IgD-negative memory B cell (primary cell): Measurements from ENCODE around the gene STPG3. TPM values are rescaled to one million over a fixed set of nuclear protein-coding genes. Genes with fewer than 3 reads are reported as not detected.

Experiments used
- H3K27ac Mint-ChIP-seq, 3 donors: one replicate each; pipeline ENCODE4 v1.8.0; 2020 to 2022; ENCODE audit warnings: mild to moderate bottlenecking in 3 of 3, mixed read lengths in 3 of 3, moderate library complexity in 1 of 3
- H3K27me3 Mint-ChIP-seq: one replicate; pipeline ENCODE4 v1.8.0; 2021; ENCODE audit warnings: mixed read lengths
- H3K36me3 Mint-ChIP-seq: one replicate; pipeline ENCODE4 v1.8.0; 2020; ENCODE audit warnings: mild to moderate bottlenecking, mixed read lengths
- H3K4me1 Mint-ChIP-seq, 3 donors: one replicate each; pipeline ENCODE4 v1.8.0; 2020 to 2022; ENCODE audit warnings: mixed read lengths in 3 of 3, mild to moderate bottlenecking in 1 of 3
- H3K4me3 Mint-ChIP-seq, 4 donors: one replicate each; pipeline ENCODE4 v1.8.0; 2020 to 2022; ENCODE audit warnings: mild to moderate bottlenecking in 4 of 4, mixed read lengths in 4 of 4, moderate library complexity in 3 of 4
- H3K9me3 Mint-ChIP-seq, 3 donors: one replicate each; pipeline ENCODE4 v1.8.0; 2020 to 2021; ENCODE audit warnings: mixed read lengths in 3 of 3, mild to moderate bottlenecking in 1 of 3
- polyA plus RNA-seq: library from polyadenylated mRNA; unstranded; fragments of 300-500 nt; fragmentation: Illumina TruSeq; gene quantifications from one replicate; pipeline ENCODE4 v1.2.3, GENCODE V29; 2021

STPG3 gene
- polyA plus RNA-seq, 1 donor from 2014 or later = not detected

DNA sequence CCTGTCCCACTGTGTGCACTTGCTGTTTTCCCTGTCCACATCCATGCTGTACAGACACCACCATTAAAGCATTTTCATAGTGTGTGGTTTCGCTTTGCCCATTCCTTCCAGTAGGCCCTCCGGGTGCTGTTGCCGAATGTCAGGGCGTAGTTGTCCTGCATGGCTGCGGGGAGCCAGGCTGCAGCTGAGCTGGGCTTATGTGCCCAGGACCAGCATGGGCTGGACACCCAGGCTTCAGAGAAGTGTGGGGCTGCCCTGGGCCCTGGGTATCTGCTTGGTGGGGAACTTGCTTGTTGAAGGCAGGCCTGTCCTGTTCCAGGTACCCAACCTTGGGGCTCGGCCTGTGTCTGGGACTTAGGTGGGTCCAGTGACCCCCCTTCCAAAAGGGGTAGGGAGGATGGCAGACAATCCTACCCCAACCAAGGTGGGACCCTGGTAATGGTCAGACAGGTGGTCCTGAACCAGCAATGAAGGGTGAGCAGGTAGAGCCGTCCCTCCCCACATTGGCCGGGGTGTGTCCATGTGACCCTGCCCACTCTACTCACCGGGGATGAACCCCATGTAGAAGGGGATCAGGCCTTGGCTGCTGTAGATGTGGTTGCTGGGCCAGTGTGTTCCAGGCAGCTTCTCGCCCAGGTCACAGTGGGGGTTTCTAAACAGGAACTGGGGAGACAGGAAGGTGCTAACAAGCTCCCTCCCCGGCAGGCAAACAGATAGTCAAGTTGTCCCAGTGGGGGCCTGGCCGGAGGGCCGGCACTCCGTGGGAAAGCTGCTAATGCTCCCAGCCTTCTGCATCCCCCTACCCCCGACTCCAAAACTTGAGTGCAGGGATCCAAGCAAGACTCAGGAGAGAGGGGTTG lies 7.2 kb upstream of the STPG3 start:
- Mint-ChIP-seq H3K9me3 (no peaks in the 10 kb centered on the region), H3K27ac (peak overlapping the region in 1 of 3 donors; percentile 82), H3K4me3 (peak overlapping the region in 2 of 4 donors; percentile 60 to 82)

DNA sequence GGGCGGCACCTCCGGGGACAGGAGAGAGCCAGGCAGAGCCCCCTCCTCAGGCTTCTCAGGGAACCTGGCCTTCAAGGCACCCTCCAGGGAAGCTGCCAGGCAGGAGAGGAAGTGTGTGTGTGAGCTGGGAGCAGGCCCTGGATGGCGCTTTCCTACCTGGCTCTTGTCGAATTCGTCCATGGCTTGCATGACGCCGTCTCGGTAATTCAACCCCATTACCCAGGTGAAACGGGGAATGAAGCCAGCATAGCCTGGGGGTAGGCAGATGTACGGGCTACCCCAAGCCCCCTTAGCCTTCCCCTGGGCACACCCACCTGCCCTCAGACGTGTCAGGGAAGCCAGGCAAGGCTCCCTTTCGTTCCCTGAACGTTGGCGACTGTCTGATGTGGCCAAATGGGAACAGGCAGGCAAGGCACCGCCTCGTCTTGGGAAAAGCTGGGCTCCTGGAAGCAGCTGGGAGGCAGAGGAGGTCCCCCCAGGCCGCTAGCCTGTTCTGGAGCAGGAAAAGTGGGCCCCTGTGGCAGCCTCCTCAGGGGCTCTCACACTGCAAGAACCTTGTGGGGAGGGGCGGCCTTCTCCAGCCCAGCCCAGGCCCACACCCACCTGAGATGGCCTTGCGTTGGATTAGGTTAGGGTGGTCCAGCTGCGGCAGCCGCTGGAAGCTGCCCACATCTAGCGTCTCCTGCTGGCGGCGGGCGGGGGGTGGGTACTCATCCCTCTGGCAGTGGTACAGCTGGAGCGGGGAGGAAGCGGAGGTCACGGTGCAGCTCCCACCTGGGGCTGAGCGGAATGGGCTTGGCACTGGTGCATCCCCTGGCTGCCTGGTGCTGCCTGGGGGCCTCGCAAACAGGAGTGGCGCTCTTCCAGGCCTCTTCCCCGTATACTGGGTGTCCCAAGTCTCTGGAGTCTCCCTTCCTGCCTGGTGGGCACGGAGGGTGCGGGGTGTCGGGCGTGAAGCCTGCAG lies 6.3 kb upstream of the STPG3 start:
- H3K9me3 Mint-ChIP-seq = no peaks in the 10 kb centered on the region
- peak overlapping the region in 1 of 4 donors; percentile 82 for H3K4me3 Mint-ChIP-seq
- H3K36me3 Mint-ChIP-seq = no peaks in the 10 kb centered on the region

More for the DNA sequence above, 7.2 kb upstream of the STPG3 start:
- peaks cover 8 to 13% (median 11%) of the 10 kb centered on the region in 3 donors for H3K4me1 Mint-ChIP-seq
- no peaks in the 10 kb centered on the region for H3K36me3 Mint-ChIP-seq
- H3K27me3 Mint-ChIP-seq = no peaks in the 10 kb centered on the region

DNA sequence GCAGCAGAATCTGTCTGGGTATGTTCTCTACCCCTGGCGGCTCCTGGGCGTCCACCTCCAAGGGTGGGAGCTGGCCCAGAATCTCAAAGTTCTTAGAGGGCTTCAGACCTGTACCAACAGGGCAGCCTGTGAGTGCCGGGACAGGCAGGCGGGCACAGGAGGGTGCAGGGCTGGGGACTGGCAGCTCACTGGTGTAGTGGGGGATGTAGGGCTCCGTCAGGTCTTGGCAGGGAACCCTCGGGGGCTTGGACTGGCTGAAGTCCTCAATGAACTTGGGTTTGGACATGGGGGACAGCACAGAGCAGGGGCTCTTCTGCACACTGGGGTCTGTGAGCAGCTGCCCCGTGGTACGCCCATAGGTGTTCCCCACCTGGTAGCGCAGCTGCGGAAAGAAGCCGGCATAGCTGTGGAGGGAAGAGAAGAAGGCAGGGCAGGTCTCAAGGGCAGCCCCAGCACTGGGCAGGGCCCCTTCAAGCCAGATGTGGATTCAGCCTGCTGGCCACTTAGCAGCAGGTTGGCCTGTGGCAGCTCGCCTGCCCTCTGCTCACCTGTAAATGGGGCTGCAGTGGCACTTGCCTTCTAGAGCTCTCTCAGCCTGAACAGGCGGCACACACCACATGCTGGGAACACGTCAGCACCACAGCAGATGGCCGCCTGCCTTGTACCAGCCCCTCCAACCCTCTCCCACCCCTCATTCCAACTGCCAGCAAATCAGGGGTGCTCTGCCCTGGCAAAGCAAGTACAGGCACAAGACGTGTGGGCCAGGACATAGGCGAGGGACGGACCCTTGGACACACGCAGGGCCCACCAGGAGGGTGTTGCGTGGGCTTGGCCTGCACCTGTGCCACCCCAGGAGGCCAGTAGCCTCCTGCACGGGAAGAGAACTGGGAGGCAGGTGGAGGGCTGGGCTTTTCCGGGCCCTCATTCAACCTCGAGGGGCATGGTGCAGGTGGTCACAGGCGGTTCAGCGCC lies 5.3 kb upstream of the STPG3 start:
- H3K4me3 Mint-ChIP-seq = peak overlapping the region in 1 of 4 donors; percentile 59
- no peaks in the 10 kb centered on the region for H3K9me3 Mint-ChIP-seq
- no peaks in the 10 kb centered on the region for H3K27me3 Mint-ChIP-seq
- H3K27ac Mint-ChIP-seq = peak overlapping the region in 1 of 3 donors; percentile 67
- H3K36me3 Mint-ChIP-seq = no peaks in the 10 kb centered on the region
- H3K4me1 Mint-ChIP-seq = peaks cover 6 to 11% (median 8%) of the 10 kb centered on the region in 3 donors

More for the DNA sequence above, 6.3 kb upstream of the STPG3 start:
- peak overlapping the region in 1 of 3 donors; percentile 67 for H3K27ac Mint-ChIP-seq
- H3K4me1 Mint-ChIP-seq = peaks cover 6 to 11% (median 9%) of the 10 kb centered on the region in 3 donors
- no peaks in the 10 kb centered on the region for H3K27me3 Mint-ChIP-seq

DNA sequence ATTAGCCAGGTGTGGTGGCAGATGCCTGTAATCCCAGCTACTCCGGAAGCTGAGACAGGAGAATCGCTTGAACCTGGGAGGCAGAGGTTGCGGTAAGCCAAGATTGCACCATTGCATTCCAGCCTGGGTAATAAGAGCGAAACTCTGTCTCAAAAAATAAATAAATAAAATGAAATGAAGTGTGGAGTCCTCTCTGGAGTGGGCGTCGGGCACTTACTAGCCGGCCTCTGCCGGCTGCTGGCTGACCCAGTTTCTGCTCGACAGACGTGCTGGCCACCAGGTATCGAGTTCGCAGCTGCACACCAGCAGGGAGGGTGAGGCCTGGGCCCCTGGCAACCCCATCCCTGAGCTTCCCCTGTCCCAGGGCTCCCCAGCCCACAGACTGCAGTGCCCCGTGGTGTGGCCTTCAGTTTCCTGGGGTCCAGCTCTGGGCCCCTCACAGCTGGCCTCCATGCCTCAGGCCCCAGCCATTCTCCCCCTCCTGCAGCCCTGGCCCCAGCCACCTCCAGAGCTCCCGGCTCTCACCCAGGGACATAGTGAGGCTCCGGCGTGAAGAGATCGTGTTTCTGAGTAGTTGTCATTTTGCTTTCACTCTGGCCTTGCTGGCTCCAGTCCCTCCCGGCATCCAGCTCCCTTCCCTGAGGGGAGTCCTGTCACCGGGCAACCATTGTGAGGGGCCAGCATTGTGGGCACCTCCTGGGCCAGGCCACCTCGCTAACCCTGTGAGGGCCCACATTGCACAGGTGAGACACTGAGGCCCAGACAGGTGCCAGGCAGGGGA lies 3.8 kb upstream of the STPG3 start:
- peaks cover 4 to 6% (median 6%) of the 10 kb centered on the region in 3 donors for H3K4me1 Mint-ChIP-seq
- no peaks in the 10 kb centered on the region for H3K27me3 Mint-ChIP-seq
- no peaks in the 10 kb centered on the region for H3K9me3 Mint-ChIP-seq
- no peak overlapping the region for H3K27ac Mint-ChIP-seq
- H3K36me3 Mint-ChIP-seq = no peaks in the 10 kb centered on the region
- H3K4me3 Mint-ChIP-seq = no peak overlapping the region

DNA sequence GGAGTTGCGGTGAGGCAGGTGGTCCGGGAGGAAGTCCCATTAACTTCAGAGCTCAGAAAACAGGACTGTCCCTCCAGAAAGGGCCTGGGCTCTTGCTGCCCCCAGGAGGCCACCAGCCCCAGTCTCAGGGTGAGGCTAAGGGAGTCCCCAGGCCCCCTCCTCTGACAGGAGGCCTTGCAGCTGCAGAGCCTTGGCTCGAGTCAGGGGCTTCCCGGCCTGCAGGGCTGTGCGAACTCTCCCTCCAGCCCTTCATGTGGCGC lies 3.2 kb upstream of the STPG3 start:
- Mint-ChIP-seq H3K9me3 (no peaks in the 10 kb centered on the region), H3K4me1 (peaks cover 0 to 6% (median 2%) of the 10 kb centered on the region in 3 donors), H3K27me3 (no peaks in the 10 kb centered on the region), H3K4me3 (no peak overlapping the region), H3K27ac (no peak overlapping the region), H3K36me3 (no peaks in the 10 kb centered on the region)

DNA sequence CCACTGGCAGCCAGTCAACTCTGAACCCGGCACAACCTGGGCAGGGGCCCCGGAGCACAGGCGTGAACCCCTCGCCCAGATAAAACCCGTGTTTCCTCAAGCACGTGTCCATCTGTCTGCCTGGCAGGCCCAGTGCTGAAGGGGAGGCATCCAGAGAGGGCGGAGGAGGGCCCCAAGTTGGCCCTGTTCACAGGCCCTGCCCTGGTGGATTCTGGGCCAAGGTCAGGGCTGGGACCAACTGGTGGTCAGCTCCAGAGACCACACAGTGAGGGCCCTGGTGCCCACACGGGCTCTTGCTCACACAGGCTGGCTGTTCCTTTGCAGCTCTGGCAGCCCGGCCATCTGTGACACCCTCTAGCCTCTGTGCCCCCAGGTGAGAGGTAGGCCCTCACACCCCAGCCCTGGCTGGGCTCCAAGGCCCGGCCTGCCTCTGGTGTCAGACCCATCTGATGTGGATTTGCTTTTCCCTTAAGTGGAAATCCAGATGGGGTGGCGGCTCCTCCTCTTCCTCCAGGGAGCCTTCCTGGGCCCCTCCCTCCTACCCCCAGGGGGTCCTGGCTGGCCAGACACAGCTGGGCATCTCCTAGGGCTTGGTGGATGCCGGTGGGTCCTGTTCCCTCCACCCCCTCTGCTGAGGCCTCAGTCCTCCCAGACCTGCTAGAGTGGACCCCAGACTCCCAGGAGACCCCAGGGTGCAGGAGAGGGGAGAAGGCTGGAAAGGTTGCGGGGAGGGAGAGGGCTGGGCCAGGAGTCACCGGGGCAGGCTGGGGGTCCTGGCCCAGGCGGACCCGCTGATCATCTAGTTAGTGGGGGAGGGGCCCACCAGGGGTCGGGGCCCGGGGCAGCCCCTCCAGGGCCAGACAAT lies 525 bp upstream of the STPG3 start:
- Mint-ChIP-seq H3K9me3 (no peaks in the 10 kb centered on the region), H3K27ac (peak overlapping the region in 1 of 3 donors; percentile 74), H3K4me3 (peak overlapping the region in 1 of 4 donors; percentile 43), H3K36me3 (no peaks in the 10 kb centered on the region), H3K27me3 (no peaks in the 10 kb centered on the region), H3K4me1 (peaks cover 0 to 6% (median 5%) of the 10 kb centered on the region in 3 donors)

DNA sequence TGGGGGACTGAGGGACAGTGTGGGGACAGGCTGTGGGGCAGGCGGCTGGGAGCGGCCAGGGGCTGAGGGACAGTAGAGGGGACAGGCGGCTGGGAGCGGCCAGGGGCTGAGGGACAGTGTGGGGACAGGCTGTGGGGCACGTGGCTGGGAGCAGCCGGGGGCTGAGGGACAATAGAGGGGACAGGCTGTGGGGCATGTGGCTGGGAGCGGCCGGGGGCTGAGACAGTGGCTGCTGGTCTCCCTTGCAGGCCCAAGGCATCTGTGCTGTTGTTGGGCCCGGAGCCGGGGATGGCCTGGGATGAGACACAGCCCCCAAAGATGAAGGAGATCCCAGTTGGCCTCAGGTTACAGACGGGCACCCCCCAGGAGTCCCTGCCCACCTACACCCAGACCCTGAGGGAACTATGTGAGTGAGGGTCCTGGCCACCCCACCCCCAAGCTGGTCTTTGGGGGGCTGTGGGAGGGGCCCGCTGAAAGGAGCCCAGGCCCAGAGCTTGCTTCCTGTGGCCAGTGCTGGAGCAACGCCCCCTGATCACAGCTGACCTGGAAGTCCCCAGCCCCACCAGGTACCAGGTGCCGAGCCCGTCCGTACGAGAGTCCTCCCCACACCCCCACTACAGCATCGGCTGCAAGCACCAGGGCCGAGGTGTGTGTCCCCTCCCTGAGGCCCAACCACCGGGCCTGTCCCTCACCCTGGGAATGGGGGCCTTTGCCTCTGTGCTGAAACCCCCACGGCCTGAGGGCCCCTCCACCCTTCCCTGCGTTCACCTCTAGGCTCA lies 593 bp downstream of the STPG3 start:
- no peaks in the 10 kb centered on the region for H3K9me3 Mint-ChIP-seq
- no peaks in the 10 kb centered on the region for H3K36me3 Mint-ChIP-seq
- no peak overlapping the region for H3K27ac Mint-ChIP-seq
- no peaks in the 10 kb centered on the region for H3K27me3 Mint-ChIP-seq
- H3K4me3 Mint-ChIP-seq = no peak overlapping the region
- H3K4me1 Mint-ChIP-seq = peaks cover 0 to 12% (median 5%) of the 10 kb centered on the region in 3 donors

DNA sequence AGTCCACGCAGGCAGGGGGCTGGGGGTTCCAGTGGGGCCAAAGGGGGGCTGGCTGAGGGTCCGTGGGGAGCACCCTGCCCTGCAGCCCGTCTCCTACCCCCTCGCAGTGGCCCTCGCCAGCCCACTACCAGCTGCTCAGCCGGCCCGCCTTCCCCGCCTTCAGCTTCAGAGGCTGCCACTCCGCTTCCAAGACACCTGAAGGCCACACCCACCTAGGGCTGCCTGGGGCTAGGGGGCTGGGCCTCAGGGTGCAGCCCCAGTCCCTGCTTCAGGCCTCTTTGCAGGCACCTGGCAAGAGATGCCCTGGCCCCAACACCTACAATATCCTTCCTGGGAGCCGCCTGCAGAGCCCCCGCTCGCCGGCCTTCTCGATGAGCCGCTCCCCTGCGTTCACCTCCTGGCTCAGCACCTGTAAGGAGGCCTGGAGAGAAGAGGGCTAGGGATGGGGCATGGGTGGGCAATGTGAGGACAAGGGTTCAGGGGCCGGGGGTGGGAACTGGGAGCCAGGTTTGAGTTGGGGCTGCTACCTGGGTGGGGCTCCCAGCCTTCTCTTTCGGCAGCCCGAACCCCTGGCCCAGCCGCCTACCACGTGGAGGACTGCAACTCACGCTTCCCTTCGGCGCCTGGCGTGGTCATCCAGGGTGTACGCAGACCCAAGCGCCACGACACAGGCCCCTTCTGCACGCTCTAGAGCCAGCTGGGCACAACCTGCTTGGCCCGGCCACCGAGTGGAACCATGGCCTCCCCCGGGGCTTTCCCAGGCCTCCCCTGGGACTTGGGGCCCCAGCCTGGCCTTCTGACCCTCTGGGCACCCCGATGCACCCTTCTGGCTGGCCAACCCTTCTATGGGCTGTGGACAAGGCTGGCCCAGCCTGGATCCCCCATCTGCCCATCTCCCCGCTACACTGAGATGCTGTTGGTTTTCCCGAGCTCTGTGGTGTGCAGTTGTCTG lies 1.7 kb downstream of the STPG3 start:
- H3K4me3 Mint-ChIP-seq = peak overlapping the region in 3 of 4 donors; percentile 65 to 97 (median 79)
- H3K36me3 Mint-ChIP-seq = peaks cover 1% of the 10 kb centered on the region
- H3K27me3 Mint-ChIP-seq = no peaks in the 10 kb centered on the region
- H3K9me3 Mint-ChIP-seq = no peaks in the 10 kb centered on the region
- H3K27ac Mint-ChIP-seq = peak overlapping the region in 1 of 3 donors; percentile 88
- peaks cover 0 to 16% (median 5%) of the 10 kb centered on the region in 3 donors for H3K4me1 Mint-ChIP-seq

DNA sequence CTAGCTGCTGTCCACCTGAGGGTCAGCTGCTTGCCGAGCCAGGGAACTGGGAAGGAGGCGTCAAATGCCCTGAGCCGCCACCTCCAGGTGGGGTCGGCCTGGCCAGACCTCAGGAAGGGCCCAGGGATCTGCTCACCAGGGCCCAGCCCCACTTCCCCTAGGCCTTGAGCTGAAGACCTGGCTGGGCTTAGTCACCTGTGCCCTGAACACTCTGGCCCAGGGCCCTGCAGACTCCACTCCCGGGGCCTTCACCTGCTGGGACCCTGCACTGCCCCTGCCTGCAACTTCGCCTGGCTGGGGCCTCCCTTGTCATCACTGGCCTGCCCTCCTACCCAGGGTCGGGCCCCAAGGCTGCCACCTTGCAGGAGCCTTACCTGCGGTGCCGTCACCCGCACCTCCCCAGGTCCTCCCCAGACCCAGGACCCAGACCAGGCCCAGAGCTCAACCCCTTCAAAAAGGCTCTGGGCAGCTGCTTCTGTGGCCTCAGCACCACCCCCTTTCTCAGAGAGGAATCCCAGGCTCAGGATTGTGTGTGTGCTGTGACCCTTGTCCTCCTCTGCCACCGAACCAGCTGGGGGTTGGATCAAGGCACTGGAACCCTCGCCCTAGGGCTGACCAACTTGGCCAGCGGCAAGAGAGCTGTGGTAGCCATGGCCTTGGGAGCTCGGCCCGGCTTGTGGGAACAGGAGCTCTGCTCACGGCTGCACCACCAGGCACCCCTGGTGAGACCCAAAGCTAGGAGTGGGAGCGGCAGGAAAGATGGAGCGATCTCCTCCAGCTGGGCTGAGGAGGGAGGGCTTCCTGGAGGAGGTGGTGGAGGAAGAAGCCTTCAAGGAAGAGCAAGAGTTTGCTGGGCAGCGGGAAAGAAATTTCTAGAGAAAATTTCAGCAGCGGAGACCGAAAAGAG lies 2.9 kb downstream of the STPG3 start:
- H3K4me1 Mint-ChIP-seq = peaks cover 0 to 16% (median 5%) of the 10 kb centered on the region in 3 donors
- peaks cover 1% of the 10 kb centered on the region for H3K36me3 Mint-ChIP-seq
- peak overlapping the region; percentile 78 to 97 (median 86) for H3K4me3 Mint-ChIP-seq
- no peaks in the 10 kb centered on the region for H3K27me3 Mint-ChIP-seq
- H3K27ac Mint-ChIP-seq = peak overlapping the region in 2 of 3 donors; percentile 33 to 88
- H3K9me3 Mint-ChIP-seq = no peaks in the 10 kb centered on the region

DNA sequence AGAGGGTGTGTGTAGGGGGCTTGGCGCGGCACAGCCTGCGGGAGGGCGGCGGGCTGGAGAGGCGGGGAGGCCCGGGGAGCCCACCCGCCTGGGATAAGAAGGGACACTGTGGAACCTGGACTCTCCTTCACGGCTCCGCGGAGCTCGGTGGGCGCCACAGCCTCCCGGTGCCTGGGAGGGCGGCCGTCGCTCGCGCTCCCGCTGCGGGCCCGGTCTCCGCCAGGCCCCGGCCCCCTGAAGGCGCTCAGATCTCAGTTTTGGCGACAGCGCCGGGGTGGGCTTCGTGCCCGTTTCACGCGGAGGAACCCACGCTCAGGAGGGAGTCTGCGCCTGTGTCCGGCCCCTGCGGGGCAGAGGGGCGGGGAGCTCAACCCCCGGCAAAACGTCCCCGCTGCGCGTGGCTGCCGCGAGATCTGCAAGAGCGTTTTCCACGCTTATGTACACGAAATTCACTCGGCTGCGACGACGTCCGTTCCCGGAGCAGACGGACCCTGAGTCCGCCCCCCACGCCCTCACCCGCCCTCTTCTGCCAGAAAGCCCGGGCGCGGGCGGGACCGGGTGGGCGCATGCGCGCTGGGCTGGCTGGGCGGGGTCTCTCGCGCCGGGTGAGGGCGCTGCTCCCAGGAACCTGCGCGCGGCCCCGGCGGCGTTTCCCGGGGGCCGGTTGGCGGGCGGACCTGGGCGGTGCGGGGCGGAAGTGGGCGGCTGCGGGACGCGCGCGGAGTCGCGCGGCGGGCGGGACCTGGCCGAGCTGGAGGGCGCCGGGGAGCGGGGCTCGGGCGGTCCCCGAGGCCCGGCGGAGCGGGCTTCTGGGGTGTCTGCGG lies 3.8 kb downstream of the STPG3 start, which contains the start of gene NELFB:
NELFB (plus strand) TSS at position 704 of the 824 bp plus-strand sequence.
- peaks cover 1% of the 10 kb centered on the region for H3K36me3 Mint-ChIP-seq
- H3K9me3 Mint-ChIP-seq = no peaks in the 10 kb centered on the region

More for the DNA sequence above, 3.8 kb downstream of the STPG3 start, which contains the start of gene NELFB:
- Mint-ChIP-seq H3K27me3 (no peaks in the 10 kb centered on the region), H3K4me1 (peaks cover 0 to 16% (median 5%) of the 10 kb centered on the region in 3 donors), H3K4me3 (peak within 1 kb of the TSS; percentile 89 to 97 (median 93)), H3K27ac (peak within 1 kb of the TSS; percentile 13 to 92 (median 89))
